CD4-positive, alpha-beta T cell treated with Interleukin-1 beta for 1 hour (primary cell): ENCODE data around the gene TIMP3.

Experiments
- DNase-seq, 2 donors: peaks; one replicate each; pipeline ENCODE4 v3.0.0-alpha.2; 2020 to 2022

TIMP3 gene

DNA sequence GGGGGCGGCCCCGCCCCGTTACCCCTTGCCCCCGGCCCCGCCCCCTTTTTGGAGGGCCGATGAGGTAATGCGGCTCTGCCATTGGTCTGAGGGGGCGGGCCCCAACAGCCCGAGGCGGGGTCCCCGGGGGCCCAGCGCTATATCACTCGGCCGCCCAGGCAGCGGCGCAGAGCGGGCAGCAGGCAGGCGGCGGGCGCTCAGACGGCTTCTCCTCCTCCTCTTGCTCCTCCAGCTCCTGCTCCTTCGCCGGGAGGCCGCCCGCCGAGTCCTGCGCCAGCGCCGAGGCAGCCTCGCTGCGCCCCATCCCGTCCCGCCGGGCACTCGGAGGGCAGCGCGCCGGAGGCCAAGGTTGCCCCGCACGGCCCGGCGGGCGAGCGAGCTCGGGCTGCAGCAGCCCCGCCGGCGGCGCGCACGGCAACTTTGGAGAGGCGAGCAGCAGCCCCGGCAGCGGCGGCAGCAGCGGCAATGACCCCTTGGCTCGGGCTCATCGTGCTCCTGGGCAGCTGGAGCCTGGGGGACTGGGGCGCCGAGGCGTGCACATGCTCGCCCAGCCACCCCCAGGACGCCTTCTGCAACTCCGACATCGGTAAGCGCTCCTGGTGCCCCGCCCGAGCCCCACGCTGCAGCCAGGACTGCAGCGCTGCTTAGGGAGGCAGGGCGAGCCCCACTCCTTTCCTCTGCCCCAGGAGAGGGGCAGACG lies at the start of gene TIMP3:
Gene TIMP3 (plus strand): TSS at position 169 of the 700 bp plus-strand sequence. CDS start 297 bp downstream, at position 466.
- DNase-seq, result peak in 1 of 2 donors; percentile 1

DNA sequence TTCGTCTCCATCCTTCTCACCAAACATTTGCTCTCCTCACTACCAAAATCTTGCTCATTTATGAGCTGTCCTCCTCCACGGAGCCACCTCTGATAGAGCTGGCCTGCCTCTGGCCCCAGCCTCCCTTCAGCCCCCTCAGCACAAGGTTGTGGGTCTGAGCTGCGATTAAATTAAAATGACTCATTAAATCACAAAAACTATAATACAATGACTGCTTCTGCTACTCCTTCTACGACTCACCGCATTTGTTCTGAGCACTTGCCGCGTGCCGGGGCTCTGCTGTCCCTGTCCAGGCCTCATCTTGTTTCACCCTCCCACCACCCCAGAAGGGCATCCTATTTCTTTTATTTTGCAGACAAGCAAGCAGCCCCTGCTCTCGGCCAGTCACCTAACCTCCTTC lies 49.2 kb upstream of the TIMP3 start:
- no peak for DNase-seq

DNA sequence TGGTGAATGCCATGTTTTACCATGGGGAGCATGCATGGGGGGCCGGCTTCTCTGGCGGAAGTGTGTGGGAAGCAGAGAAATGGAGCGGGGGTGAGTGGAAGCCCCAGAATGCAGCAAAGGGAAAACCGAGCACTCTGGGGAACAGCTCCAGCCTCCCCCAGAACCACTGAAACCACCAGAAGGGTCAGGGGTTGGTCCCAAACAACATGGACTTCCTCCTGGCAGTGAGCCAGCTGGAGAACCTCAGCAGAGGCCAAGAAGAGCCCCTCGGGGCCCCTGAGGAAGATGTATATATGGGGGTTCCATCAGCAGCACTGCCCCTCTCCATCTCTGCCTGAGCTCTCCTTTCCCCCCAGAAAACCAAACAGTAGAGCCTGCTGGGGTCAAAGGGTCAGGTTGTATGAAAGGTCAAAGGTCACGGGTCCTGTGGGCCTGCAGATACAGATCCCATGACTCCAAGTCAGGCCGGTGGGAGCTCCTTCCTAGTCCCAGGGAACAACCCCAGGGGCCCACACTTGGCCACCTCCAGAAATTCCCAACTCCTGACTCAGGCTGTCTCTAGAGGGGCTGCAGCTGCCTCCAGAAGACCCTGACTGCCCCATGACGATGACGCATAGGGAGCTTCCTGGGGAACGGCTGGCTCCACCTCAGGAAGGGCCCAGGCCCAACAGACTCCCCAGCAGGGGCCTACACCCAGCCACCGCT lies 48.5 kb upstream of the TIMP3 start:
- DNase-seq, result no peak

DNA sequence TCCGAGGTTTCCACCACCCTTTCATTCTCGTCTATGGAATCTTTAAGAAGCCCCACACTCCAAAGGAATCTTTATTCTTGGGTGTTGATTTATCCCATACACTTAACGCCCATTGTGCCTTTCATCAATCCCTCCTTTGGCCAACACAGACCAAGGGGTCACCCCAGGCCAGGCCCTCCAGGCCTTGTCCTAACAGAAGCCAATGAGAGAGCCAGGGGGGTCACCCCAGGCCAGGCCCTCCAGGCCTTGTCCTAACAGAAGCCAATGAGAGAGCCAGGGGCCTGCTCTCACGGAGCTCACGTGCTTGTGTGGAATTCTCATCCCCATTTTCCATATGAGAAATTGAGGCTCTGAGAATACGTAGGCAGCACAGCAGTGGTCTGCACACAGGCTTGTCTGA lies 47.9 kb upstream of the TIMP3 start:
- DNase-seq, result no peak

DNA sequence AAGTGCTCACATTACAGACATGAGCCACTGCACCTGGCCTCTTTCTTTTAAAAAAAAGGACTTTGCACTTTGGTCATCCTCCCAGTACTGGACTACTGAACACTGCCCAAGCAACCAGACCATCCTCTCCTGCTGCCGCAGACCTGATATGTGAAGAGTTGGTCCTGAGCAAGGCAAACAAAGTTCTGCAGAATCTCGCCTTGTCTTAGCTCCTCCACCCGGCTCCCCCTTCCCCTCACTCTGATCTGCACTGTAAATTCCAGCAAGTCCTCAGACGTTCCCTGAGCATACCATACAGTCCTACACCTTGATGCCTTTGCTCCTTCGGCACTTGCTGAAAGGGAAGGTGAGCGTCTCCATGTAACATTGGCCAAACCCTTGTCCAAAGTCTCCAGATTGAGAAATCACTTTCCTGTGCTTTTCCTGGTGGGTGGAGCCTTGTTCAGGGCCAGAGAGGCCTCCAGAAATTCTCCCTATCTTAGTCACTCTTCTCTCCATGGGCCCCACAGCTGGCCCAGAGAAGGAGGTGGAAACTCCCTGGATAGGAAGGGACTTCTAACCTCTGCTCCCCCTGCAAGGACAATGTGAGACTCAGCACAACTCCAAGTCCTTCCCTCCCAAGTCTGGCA lies 47.0 kb upstream of the TIMP3 start:
- DNase-seq, result no peak

DNA sequence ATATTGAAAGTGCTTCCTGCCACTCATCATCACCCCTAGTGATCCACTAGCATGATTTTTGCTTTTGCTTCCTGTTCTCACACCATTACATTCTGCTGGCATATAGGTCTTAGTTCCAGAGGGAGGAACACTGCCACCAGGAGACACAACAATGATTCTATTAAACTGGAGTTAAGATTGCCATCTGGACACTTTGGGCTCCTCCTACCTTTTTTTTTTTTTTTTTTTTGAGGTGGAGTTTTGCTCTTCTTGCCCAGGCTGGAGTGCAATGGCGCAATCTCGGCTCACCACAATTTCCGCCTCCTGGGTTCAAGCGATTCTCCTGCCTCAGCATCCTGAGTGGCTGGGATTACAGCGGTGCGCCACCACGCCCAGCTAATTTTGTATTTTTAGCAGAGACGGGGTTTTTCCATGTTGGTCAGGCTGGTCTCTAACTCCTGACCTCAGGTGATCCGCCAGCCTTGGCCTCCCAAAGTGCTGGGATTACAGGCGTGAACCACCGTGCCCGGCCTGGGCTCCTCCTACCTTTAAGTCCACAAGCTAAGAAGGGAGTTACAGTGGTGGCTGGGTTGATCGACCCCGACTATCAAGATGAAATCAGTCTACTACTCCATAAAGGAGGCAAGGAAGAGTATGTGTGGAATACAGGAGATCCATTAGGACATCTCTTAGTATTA lies 44.3 kb upstream of the TIMP3 start:
- DNase-seq, result peak in 1 of 2 donors; percentile 37

DNA sequence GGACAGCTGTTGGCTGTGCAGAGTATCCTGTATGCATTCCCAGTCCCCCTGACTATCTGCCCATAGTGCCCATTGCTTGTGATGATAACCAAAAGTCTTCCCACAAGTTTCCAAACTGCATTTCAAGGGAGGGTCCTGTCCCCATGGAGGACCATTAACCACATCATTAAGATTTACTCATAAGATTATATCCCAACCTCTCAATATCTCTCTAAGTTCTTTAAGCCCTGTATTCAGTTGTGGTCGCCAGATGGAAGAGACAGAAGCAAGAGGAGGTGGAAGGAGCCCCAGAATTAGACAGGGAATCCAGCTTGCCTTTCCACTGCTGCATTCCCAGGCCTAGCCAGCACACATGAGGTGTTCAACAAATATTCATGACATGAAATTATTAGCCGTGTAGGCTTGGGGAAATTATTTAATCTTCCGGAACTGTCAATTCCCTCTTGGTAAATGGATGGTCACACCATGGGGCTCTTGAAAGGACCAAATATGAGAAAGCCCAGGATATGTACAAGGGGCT lies 42.6 kb upstream of the TIMP3 start:
- no peak for DNase-seq

DNA sequence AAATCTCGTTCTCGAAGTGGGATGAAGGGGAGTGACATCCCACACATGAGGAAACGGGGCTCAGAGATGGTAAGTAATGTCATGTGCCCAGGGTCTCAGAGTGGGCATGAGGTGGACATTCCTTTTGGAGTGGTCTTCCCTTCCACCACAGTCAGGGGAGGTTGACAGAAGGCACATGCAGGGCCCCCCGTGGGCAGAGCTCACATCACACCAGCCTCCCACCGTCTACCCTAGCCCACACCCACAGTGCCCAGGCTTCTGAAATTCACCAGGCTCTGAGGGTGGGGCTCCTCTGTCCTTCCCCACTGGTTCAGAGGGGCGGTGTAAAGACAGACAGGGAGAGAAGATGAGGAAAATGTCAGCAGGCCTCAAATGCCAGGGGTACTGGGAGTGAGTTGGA lies 41.1 kb upstream of the TIMP3 start:
- DNase-seq, result no peak

DNA sequence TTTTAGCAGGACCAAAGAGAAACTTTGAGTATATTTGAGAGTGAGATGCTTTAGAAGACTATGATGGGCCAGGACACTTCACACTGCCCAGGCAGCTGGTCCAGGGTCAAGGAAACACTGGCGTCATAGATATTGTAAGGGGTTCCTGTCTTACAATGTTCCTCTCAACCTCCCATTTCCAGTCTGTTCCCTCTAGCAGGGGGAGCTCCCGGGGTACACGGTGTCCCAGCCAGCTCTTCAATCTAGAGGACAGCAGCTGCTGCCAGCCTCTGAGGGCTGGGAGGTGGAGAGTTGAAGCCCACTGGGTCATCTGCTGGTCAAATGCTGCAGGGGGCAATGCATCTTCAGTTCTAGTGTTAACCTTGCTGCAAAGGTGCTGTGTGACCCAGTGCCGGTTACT lies 40.7 kb upstream of the TIMP3 start:
- no peak for DNase-seq

DNA sequence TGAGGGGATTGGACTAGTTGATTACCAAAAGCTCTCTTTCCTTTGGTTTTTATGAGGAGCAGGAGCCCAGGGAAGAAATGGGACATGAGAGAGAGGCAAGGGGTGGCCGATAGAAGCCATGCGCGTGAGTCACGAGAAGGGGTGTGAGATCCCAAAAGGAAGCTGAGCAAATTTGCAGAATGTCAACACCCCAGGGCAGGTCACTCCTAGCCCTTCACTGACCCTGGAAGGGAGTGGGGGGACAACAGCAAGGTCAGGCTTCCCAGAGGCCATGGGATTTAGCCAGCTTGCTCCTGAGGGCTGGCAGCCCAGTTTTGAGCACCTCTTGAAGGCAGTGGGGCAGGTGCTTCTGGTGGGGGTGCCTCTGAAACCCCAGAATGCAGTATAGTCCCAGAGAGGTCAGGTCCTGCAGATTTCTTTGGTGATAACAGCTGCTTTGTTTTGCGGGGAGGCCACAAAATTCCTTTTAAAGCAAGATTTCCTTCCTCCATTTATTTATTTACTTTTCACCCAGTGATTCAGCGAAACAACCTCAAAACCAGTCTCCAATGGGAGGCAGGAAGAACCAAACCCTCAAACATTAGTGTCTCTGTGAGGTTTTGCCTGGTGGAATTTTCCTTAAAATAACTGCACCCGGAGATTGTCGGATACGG lies 40.1 kb upstream of the TIMP3 start:
- no peak for DNase-seq

DNA sequence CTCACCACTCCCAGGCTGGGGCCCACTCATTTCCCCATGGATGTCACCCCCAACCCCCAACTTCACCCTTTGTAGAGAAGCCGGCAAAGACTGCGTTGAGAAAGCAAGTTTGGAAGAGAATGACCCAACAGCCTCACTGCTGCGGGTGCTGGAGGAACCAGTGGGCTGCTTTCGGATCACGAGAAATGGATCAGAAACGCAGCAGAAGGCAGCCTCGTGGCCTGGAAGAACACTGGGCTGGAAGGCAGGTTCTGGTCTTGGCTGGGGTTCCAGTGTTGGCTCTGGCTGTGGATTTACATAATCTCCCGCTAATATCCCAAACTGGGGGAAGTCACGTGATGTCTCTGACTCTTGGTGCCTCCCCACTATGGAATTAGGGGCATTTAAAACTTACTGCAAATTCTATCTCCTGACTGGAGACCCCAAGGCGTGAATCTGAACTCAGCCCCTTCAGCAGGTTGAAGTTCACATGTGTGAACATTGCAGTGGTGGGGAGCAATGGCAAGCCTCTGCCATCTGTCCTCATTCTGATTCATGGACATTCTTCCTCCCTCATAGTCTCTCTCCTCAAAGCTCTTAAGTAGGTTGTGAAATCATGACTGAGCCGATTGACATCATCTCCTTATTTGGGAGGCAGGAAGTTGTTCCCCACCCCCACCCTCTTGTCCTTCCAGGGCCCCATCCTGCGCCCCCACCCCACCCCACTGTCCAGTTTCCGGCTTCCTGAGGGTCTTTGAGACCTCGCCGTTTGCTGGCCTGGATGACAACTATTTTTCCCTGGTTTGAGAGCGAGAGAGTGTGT lies 37.0 kb upstream of the TIMP3 start:
- no peak for DNase-seq

DNA sequence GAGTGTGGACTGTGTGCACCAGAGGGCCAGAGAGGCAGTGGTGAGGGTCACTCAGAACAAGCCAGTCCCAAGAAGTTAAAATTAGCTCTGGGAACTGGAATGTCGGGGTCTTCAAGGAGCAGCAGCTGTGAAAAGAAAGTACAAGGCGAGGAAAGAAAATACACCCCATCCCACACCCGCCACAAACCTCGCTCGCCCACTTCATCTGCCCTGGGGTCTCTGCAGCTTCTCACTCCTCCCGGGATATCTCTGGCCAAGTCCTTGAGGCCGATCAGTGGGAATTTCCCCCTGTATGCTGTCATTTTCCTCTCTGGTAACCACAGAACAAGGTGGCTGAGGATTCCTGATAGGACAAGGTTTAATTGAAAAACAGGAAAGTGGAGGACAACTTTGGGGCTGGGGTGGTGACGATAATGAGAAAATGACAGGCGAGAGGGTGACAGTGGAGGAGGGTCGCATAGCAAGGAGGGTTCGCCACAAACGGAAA lies 36.3 kb upstream of the TIMP3 start:
- no peak for DNase-seq

DNA sequence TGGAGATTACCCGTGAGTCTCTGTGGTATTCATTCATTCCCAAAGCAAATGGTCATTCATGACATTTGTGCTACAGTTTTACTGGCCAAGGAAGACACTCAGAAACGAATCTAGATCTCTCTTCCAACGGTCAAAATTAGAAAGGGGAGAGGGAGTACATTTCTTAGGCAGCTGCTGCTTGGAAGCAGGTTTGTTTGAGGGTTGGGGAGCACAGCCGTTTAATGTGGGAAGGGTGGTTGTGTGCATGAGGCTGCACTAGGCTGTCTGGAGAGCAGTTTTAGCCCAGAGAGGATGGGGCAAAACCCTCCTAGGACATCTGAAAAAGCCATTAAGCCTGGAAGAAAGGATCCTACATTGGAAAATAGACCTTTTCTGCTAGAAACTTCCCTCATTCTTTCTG lies 29.7 kb upstream of the TIMP3 start:
- no peak for DNase-seq

DNA sequence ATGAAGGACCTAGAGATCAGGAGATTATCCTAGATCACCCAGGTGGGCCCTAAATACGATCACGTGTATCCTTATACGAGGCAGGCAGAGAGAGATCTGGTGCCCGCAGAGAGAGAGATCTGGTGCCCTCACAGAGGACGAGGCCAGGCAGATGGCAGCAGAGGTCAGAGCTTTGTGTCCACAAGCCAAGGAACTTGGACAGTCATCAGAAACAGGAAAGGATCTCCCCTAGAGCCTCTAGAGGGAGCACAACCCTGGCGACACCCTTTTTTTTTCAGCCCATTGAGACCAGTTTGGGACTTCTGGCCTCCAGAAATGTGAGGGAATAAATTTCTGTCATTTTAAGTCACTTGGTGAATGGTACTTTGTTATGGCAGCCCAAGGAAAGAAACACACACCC lies 25.5 kb upstream of the TIMP3 start:
- no peak for DNase-seq

DNA sequence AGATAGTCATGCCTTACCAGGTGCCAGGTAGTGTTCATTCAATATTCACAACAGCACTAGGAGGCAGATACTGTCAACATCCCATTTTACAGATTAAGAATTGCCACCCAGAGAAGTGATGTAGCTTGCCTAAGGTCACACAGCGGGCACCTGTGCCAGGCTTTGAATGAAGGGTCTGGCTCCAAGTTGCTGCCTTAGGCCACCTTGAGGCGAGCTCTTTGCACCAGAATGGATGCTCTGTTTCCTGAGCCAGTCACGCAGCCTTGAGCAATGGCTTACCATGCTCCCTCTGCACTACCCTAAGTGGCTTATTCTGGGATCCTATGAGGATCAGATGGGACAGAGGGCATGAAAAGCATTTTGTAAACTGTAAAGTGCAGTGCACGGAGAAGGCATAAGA lies 25.1 kb upstream of the TIMP3 start:
- no peak for DNase-seq

DNA sequence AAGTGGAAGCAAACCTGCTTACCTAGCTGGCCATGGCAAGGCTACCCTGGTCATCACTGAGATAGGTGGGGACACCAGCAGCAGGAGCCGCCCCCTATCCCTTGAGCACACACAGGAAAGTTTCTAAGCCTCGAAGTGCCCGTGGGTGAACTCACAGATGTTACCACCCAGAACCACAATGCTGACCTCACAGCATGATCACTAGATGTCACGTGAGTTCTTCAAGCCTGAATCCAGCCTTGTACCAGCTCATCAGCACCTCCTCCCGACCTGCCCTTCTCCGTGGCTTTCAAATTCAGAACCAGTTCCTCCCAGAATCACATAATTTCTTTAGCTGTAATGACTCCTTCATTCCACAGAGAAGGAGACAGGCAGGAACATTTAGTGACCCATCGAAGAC lies 24.7 kb upstream of the TIMP3 start:
- DNase-seq, result no peak

DNA sequence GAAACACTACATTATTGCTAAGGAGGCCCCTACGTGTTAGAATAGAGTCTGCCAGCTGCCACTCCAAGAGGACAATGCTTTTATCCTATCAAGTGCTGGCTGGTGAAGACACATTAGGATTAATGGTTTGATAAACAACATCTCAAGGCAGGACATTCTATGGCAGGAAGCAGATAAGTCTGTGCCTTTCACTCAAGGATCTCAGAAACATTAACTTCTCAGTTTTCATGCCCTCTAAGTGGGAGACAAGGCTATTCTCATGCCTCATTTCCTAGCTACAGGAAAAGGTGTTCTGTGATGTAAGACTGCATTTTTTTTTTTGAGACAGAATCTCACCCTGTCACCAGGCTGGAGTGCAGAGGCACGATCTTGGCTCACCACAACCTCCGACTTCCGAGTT lies 23.5 kb upstream of the TIMP3 start:
- DNase-seq, result no peak

DNA sequence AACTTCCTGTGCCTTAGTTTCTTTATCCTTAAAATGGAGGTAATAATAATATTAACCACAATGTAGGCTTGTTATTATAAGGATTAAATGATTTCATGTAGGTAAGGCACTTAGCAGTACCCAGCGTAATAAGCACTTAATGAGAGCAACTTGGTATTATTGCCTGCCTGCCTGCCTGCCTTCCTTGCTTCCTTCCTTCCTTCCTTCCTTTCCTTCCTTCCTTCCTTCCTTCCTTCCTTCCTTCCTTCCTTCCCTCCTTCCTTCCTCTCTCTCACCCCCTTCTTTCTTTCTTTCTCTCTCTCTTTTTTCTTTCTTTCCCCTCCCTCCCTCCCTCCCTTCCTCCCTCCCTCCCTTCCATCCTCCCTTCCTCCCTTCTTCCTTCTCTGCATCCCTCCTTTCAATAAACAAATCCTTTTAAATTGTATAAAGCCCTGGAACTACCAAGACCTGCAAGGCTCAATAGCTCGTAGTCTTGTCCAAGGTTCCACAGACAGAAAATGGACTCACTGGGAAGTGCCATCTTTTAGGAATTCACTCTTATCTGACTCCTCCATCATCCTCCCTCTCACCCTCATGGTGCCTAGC lies 20.7 kb upstream of the TIMP3 start:
- DNase-seq, result no peak

DNA sequence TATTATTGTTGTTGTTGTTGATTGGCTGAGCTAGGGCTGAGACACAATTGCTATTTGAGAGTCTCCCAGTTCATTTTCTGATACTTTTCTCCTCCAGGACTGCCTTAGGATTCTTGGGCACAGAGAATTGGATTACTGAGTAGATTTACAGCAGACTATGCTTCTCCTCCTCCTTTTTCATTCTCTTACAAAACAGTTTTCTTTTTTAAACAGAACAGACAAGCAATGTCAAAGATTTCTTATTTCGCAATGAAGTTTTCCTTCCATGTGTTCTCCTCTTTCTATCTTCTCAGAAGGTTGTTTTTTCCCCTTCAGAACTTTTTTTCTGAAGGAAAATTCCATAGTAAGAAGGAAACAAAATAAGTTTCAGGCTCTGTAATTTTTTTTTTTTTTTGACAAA lies 19.8 kb upstream of the TIMP3 start:
- DNase-seq, result no peak

DNA sequence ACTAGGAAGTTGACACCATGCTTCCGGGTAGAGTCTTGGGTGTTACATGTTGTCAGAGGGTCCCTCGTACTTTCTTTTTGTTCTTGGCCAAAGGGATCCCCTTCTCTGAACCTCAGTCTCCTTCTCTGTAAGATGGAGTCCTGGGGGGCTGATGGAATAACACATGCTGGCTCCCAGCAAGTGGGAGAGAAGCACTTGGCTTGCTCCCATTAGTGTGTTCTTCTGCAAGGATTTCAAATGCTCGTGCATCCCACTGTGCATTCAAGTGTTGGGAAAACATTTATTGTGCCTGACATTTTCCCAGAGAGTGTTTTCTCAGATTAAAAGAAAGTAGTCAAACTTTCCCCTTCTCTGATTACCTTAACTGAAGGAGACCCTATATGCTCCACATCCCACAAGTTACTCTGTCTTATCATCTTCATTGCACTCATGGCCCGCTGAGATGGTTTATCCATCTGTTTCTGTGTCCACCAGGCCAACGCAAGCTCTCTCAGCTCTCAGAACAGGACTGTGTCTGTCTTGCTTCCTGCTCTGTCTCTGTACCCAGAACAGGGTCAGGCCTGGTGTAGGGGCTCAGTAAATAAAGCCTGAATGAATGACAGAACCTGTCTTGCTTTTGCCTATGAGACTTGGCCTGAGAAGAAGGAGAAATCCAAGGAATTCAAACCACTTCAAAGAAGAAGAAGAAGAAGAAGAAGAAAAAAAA lies 16.0 kb upstream of the TIMP3 start:
- no peak for DNase-seq

DNA sequence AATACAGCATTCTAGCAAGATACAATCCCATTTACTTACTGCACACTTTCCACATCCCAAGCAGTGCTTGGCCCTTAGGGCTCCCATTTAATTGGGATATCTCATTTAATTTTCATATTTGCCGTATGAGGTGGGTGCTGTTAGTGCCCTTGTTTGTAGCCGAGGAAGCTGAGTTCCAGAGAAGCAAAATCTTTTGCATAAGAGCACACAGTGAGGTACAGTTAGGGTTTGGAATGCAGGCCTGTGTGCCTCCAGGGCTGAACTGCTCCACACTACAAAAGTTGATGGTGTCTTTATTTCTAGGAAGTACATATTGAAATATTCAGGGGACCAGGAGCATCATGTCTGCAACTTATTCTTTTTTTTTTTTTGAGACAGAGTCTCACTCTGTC lies 15.5 kb upstream of the TIMP3 start:
- DNase-seq, result no peak
